Breast epithelium (tissue), 3 donors: ENCODE data around the gene ZNF831.

Experiments used
- POLR2A ChIP-seq: fragments of 450-650 bp; IDR thresholded peaks from one replicate; pipeline ENCODE4 v1.6.1; 2016; ENCODE audit warnings: antibody characterized with exemption, mild to moderate bottlenecking, moderate library complexity
- POLR2AphosphoS5 ChIP-seq, 3 donors: sonication (generic); formaldehyde crosslinking; IDR thresholded peaks; one replicate each; pipeline ENCODE4 v1.6.1; 2017; ENCODE audit warnings: antibody characterized with exemption in 3 of 3
- TF ChIP-seq, protein P1 (sequence below), 3 donors: fragments of 450-650 bp; IDR thresholded peaks; one replicate each; pipeline ENCODE4 v1.5.1; 2016 to 2017; ENCODE audit warnings: antibody characterized with exemption in 3 of 3, mild to moderate bottlenecking in 3 of 3, moderate library complexity in 3 of 3

- TF ChIP-seq, protein P1, sequence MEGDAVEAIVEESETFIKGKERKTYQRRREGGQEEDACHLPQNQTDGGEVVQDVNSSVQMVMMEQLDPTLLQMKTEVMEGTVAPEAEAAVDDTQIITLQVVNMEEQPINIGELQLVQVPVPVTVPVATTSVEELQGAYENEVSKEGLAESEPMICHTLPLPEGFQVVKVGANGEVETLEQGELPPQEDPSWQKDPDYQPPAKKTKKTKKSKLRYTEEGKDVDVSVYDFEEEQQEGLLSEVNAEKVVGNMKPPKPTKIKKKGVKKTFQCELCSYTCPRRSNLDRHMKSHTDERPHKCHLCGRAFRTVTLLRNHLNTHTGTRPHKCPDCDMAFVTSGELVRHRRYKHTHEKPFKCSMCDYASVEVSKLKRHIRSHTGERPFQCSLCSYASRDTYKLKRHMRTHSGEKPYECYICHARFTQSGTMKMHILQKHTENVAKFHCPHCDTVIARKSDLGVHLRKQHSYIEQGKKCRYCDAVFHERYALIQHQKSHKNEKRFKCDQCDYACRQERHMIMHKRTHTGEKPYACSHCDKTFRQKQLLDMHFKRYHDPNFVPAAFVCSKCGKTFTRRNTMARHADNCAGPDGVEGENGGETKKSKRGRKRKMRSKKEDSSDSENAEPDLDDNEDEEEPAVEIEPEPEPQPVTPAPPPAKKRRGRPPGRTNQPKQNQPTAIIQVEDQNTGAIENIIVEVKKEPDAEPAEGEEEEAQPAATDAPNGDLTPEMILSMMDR (IDR thresholded peaks at IDR 0.05): no peak
- no peak for TF ChIP-seq POLR2A
- no peak for TF ChIP-seq POLR2AphosphoS5 (IDR thresholded peaks at IDR 0.05)
These were observed 3.9 kb upstream of the ZNF831 start for GRCh38 chr20:59159493-59160376.
